Stimulated activated CD4-positive, alpha-beta T cell treated with anti-CD3 and anti-CD28 coated beads, Interleukin-12 subunit alpha, Interleukin-12 subunit beta, amount 100 ng/mL, for 24 hours (primary cell): ENCODE measurements around the gene CXCL17.
"Not testable (repeated sequence)": the region's sequence is repeated elsewhere in the genome, so short reads cannot be mapped to it uniquely, and the experiment has no call there.

ENCODE experiments used
- DNase-seq, 2 experiments: peaks; one replicate each; pipeline ENCODE4 v3.0.0-alpha.2; 2020; ENCODE audit warnings: low read depth in 2 of 2

The CXCL17 gene, protein sequence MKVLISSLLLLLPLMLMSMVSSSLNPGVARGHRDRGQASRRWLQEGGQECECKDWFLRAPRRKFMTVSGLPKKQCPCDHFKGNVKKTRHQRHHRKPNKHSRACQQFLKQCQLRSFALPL

DNA sequence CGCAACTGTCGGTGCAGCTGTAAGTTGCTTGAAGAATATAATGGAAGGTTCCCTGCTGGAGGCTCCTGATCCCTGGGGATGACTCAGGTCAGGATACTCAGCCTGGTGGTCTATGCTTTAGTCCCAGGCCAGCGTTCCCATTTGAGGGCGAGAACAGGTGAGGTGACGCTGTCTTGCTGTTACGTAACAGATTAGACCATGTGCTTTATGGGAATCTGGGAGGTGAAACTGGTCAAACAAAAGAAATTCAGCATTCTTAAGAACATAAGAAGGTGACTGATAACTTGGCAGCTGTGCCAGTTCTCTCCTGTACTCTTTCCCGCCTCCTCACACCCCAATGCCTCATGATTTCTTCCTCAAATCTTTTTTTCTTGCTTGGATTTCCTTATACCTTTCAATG, at the start of gene CXCL17:
Gene CXCL17 (minus strand): TSS at position 114 of the 400 bp plus-strand sequence. CDS start 114 bp downstream, outside the sequence.
- no peak for DNase-seq

DNA sequence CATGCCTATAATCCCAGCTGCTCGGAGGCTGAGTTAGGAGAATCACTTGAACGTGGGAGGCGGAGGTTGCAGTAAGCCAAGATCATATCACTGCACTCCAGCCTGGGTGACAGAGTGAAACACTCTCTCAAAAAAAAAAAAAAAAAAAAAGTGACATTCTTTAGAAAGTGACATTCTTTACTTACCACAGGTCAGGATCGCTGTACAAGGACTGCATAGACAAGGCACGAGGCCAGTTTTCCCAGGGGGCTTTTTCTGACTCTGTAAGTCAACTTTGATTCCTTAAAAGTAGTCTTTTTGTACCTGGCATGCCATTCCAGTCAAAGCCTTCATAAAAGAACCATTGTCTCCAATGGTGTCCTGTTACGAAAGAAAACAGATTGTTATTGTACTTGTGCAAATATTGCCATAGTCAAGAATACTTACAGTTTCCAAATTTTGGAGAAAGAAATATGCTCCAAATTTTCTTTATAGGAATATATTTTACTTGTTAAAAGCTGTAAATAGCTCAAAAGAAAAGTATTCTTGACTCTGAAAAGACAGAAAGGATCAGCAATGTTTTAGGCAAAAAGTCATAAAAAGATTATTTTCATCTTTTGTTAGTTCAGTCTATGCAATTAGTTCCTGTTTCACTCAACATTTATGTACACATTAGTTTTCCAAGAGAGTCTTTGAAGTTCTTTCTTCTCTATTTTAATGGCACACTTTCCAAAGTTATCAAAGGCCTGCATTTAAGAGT, 46.2 kb upstream of the CXCL17 start:
- no peak for DNase-seq

DNA sequence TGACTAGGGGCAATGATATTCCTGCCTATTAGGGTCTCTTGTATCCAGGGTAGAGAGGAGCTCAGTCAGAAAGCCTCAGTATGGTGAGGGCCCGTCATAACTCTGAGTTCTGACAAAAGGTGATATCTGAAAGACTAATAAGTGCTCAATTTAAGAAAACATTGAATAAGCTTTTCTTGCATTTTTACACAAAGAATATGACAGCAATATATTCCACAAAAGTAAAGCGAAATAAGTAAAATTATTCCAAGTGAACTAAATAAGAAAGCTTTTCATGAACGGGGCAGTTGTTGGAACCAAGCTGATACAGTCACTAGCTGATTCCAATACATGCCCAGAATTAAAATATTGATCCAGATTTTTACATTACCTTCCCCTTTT, 45.0 kb upstream of the CXCL17 start:
- no peak for DNase-seq

DNA sequence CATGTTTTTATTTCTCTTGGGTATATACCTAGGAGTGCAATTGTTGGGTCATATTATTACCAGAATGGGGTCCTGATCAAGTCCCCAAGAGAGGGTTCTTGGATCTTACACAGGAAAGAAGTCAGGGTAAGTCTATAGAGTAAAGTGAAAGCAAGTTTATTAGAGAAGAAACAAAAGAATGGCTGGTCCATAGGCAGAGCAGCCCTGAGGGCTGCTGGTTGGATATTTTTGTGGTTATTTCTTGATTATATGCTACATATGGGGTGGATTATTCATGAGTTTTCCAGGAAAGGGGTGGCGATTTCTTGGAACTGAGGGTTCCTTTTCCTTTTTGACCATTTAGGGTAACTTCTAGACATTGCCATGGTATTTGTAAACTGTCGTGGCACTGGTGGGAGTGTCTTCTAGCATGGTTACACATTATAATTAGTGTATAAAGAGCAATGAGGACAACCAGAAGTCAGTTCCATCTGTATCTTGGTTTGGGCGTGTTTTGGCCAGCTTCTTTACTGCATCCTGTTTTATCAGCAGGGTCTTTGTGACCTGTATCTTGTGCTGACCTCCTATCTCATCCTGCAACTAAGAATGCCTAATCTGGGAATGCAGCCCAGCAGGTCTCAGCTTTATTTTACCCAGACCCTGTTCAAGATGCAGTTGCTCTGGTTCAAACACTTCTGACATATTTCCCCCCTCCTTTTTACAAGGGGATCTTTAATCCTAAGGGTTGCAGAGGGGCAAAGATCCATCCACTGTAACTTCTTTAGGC, 44.5 kb upstream of the CXCL17 start:
- DNase-seq: no peak

DNA sequence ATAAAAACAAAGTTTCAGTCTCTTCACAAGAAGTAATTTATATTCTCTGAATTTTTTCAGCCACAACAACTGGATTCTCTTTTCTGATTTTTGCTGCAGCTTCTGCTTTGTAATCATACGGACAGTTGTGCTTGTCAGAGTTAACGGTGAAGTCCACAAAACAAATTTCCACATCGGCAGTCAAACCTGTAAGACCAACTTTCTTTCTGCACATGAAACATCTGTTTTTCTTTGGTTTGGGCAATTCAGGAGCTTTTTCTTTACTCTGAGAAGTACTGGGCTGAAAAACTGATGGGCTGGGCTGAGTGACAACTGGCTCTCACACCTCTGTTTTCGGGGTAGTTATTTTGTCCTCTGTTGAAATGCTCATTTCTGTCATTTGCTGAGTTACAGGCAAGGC, 42.3 kb upstream of the CXCL17 start:
- DNase-seq: not testable (repeated sequence)

DNA sequence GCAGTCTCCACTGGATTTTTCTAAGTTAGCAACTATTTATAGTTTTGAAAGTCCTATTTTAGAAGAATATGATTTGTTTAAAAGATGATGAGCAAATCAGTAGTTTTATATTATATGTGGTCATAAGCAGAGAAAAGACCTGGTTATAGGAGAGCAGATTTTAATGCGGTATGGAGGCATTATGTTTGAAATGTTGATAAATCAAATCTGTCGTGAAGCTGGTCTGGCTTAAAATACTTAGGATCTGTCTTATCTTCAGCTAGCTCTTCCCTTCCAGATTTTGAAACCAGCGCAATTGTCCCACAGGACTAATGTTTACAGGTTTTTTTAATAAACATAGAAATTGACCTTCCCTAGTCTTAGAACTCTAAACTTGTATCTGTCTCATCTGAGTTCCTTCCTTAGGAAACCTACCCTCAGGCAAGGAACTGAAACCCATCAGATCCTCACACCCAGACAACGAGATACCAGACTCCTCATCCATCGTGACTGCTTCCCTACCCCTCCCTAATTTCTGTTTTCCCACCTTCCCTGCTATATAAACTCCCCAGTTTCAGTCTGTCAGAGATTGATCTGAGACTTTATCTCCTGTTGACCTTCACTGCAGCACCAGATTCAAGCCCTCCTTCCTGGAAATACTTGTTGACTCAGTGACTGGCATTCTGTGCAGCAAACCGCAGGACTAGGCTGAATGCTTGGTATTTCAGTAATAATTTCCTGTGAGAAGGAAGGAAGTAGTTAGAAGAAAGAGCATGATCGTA, 37.8 kb upstream of the CXCL17 start:
- no peak for DNase-seq

DNA sequence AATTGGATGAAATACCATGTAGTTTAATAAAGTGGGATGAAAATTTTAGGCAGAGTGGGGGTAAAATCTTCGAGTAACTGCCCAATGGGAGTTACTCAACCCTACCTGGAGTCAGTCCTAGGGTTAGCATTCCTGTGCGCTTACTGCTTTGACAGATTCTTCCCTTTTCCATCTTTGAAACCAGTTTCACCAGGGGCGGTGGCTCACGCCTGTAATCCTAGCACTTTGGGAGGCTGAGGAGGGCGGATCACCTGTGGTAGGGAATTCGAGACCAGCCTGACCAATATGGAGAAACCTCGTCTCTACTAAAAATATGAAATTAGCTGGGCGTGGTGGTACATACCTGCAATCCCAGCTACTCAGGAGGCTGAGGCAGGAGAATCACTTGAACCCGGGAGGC, 37.0 kb upstream of the CXCL17 start:
- DNase-seq: no peak

DNA sequence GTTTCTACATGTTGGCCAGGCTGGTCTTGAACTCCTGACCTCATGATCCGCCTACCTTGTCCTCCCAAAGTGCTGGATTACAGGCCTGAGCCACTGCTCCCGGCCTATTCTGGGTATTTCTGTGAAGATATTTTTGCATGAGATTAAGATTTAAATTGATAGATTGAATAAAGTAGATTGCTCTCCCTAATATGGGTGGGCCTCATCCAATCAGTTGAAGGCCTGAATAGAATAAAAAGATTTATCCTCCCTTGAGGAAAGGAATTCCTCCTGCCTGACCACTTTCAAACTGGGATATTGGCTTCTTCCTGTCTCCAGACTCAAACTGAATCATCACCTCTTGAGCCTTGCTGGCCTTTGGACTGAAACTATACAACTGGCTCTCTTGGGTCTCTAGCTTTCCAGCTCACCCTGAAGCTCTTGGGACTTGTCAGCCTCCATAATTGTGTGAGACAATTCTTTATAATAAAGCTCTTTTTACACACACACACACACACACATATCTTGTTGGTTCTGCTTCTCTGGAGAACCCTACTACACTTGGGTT, 36.1 kb upstream of the CXCL17 start:
- DNase-seq: no peak

DNA sequence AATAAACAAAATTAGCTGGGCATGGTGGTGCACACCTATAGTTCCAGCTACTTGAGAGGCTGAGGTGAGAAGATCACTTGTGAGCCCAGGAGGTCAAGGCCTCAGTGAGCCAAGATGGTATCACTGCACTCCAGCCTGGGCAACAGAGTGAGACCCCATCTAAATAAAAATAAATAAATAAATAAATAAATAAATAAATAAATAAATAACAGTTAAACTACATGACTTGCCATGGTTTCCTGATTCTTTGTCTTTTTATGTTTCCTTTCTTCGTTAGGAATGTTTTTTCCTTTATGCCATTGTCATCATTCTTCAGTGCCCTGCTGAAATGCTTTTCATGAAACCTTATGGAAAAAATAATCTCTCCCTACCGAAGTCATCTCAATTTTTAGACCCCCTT, 35.2 kb upstream of the CXCL17 start:
- DNase-seq: no peak

DNA sequence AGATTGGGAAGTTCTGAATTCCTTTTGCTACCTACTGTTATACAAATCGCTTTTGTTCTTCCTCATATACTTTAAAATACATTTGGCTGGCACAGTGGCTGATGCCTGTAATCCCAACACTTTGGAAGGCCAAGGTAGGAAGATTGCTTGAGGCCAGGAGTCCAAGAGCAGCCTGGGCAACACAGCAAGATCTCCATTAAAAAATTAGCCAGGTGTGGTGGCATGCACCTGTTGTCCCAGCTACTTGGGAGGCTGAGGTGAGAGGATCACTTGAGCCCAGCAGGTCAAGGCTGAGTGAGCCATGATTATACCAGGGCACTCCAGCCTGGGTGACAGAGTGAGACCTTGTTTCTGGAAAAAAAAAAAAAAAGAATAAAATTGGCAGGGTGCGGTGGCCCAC, 34.4 kb upstream of the CXCL17 start:
- DNase-seq: no peak

DNA sequence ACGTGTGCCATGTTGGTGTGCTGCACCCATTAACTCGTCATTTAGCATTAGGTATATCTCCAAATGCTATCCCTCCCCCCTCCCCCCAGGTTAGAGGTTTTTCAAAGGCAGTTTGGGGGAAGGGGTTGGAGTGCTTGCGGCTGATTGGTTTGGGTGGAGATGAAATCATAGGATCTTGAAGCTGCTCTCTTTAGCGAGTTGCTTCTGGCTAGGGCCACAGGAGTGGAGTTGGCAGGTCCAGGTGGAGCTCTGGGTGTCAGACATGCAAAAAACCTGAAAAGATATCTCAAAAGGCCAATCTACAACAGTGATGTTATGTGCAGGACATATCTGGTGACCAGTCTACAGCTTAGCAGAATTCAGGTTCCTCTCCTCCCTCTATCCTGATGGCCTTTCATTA, 32.6 kb upstream of the CXCL17 start:
- DNase-seq: no peak

DNA sequence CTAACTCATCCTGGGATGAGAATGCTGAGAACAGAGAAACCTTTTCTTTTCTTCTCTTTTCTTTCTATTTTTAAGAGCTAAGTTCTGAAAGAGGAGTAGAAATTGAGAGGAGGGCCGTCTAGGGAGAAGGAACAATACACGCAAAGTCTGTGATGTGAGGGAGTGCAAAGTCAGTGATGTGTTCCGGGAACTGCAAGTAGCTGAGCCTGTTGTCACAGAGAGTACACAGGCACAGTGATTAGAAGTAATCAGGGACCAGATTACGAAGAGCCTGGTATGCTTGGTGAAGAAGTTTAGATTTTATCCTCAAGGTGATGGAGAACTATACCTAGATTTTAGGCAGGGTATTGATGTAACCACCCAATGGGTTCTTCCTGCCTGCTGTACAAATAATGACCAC, 32.0 kb upstream of the CXCL17 start:
- DNase-seq: no peak

DNA sequence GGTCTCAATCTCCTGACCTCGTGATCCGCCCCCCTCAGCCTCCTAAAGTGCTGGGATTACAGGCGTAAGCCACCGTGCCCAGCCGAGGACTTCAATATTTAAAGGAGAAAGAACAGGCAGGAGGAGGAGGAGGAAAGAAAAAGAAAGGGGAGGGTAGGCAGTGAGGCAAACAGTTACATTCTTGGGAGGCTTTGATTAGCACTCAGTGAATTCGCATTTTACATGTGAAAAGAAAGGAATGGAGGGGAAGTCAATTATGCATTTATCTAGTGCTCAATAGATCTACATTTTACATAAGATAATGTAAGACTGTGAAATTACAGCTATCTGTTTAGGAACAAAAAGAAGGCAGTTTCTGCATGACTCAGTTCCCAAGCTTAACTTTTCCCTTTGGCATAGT, 30.9 kb upstream of the CXCL17 start:
- DNase-seq: no peak

DNA sequence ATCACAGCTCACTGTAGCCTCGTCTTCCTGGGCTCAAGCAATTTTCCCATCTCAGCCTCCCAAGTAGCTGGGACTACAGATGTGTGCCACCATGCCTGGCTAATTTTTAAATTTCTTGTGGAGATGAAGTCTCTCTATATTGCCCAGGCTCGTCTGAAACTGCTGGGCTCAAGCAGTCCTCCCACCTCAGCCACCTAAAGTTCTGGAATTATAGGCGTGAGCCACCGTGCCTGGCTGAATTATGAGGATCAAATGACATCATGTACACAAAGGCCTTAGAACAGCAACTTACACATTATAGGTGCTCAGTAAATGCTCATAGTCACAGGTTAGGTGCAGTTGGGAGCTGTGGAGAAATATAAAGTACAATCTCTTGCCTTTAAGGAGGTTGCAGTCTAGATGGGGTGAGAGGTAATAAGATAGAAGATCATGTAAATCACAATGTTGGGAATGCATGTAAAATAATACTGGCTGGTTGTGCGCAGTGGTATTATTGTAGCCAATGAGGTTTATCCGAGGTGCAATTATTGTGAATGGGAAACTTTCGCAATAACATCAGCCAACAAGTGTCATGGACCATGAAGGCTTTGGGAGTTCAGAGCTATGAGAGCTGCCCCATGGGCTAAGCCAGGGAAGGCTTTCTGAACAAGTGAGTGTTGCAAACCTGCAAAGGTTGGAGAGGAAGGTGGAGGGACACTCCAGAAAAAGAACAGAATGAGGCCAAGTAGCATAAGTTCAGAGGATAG, 29.8 kb upstream of the CXCL17 start:
- no peak for DNase-seq

DNA sequence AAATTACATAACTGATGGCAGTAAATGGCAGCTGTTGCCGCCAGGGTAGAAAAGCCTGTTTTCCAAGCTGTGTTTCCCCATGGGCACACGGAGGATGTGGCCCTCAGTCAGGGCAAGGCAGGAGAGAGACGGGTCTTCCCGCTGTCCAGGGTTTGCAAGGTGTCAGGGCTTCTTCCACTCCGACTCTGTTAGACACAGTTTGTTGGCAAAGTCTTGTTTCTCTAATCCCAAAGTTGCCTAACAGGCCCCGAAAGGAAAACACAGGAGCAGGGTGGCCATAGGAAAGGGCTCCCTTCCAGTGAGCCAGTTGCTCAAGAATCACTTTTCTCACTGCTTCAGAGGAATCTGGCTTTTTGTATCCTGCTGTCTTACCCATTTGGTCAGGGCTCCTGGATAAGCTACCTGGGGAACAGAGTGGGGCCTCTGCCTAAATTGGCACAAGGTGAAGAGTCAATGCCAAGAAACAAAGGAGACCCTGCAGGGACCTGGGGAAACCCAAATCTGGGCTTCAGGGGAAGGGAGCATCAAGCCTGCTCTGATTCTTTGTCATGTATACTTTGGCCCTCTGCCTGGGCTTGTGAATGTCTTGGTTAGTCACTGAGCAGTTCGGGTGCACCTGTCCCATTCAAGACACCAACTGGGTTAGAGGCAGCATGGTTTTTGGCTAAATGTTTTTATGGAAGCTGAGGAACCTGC, 29.0 kb upstream of the CXCL17 start:
- no peak for DNase-seq

DNA sequence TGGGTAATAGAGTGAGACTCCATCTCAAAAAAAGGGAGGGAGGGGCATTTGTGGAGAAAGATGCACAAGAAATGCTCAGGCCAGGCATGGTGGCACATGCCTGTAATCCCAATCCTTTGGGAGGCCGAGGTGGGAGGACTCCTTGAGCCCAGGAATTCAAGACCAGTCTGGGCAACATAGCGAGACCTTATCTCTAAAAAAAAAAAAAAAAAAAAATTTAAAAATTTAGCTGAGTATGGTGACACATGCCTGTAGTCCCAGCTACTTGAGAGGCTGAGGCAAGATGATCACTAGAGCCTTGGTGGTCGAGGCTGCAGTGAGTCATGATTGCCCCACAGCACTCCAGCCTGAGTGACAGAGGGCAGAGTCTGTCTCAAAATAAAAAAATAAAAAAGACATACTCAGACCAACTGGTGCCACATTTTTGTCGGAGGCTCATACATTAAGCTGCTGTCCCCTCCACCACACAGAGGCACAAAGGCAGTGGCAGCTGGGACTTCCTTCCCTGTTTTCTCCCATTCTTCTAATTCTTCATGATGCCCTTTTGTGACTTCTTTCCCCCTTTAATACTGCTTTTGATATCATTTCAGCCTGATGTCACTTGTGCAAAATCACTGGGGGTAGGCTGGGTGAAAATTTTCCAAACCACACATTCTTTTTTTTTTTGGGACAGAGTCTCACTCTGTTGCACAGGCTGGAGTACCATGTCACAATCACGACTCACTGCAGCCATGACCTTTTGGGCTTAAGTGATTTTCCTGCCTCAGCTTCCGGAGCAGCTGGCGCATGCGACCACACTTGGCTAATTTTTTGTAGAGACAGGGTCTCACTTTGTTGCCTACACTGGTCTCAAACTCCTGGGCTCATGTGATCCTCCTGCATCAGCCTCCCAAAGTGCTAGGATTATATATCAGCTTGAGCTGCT, 26.8 kb upstream of the CXCL17 start:
- no peak for DNase-seq

DNA sequence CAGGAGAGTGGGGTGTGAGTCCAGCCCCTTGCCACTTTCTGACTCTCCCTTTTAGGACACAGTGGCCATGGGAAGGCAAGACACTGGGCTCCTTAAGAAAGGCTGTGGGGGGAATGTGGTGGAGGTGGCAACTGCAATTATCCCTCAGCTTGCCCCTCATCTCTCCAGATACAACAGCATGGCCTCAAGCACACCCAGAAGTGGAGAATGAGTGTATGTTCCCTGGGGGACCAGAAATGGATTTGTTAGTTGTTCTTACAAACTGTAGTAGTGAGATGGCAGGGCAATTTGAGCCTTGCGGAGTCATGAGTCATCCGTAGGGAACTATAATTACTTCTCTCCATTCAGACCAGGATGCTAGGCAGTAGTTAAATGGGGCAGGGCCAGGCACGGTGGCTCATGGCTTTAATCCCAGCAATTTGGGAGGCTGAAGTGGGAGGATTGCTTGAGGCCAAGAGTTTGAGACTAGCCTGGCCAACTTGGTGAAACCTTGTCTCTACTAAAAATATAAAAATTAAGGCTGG, 25.6 kb upstream of the CXCL17 start:
- DNase-seq: no peak

DNA sequence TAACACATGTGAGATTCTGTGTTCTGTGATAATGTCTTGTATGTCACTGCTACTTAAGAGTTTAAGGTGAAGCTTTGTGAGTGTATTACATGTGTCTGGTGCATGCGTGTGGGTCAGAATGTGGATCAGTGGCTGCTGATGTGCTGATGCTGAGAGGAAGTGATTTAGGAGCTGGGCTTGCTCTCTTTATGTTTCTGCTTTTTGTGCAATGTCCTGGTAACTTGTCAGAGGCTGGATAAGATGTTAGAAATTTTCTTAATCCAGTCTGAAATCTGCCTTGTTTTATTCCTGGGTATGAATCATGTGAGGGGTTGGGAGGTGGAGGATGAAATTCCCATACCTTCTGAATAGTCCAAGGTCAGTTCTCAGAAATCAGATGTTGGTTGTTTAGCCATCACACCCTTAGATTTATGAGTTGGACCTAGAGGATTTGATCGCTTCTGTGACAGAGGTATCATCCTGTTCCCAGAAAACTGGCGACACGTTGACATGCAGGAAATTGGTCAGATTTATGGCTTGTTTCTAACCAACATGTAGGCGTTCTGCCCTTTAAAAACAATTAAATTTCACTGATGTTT, 24.5 kb upstream of the CXCL17 start:
- no peak for DNase-seq
